Left ventricle myocardium superior (tissue), 1 donor: ENCODE data around the gene ISM1. TPM values are rescaled to one million over a fixed set of nuclear protein-coding genes. Genes with fewer than 3 reads are reported as not detected.
"Not testable (repeated sequence)": the region's sequence is repeated elsewhere in the genome, so short reads cannot be mapped to it uniquely, and the experiment has no call there.

Experiments used
- ATAC-seq: fragments of 200-7000 bp; cut with Tn5 transposase; one replicate; pipeline ENCODE4 v1.9.1; 2020; ENCODE audit warnings: mild to moderate bottlenecking, moderate library complexity
- DNase-seq: peaks from one replicate; pipeline ENCODE4 v3.0.0-alpha.2; 2020
- intact Hi-C: fragments of 100-400 bp; cut with micrococcal nuclease; formaldehyde crosslinking; loops from one replicate; pipeline ENCODE4 v1.11.0; 2022
- total RNA-seq: library from RNA; stranded (reverse); fragmentation: NEBNext Ultra II Directional; extraction: Animal tissue kit (Norgen Biotek cat#: 25700); gene quantifications from one replicate; pipeline ENCODE4 v1.2.1, GENCODE V29; 2021
- donor health status: DM: no; HTN: yes; CAD: no; lungs with severe emphysema.

ISM1 gene
- total RNA-seq, 1 donor from 2014 or later: 1.7 TPM

DNA sequence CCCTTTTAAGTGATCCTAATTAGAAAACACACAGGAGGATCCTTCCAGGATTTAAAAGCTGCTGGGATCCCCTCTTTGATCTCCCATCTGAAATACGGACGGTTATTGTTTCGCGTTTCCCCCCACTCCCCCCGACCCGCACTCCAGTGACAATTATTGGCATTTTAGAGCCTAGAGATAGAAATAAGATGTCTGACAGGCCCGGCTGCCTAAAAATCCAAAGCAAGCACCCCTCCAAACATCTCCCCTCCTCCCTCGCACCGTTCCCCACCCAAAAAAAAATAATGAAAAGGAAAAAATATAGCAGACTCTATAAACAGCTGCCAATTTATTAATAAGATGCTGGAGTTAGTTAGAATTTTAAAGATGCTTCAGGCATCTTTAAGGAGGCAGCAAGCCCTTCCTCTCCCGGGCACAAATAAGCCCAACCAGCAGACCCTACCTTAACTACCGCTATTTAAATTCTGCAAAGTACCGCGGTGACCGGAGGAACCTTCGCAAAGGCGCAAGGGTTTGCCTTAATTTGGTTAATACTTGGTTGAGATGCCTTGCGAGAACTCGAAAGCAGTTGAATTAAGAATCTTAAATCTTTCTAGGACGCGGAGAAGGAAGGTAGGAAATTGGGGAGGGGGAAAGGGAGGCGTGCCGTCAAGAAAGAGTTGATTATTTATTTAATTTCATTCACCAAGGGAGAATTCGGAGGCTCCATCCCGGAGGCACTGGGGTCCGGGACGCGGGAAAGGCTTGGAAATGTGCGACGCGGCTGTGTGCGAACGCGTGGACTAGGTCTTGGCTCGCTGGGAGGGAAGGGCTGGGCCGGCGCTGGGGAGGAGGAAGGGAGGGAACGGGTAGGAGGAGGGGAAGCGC is 1.5 kb upstream of the ISM1 start:
- intact Hi-C loops: loop anchor here (5.0 kb wide), 1 partner anchor 43 kb away; no protein-coding TSS in a partner anchor
- DNase-seq (no peak), ATAC-seq (no peak)

GRCh38 chr20:13220194-13220903 is 725 bp upstream of the ISM1 start:
- peak; percentile 72 for ATAC-seq
- DNase-seq: peak; percentile 49
- intact Hi-C loops: loop anchor here (5.0 kb wide), 1 partner anchor 42 kb away; no protein-coding TSS in a partner anchor

DNA sequence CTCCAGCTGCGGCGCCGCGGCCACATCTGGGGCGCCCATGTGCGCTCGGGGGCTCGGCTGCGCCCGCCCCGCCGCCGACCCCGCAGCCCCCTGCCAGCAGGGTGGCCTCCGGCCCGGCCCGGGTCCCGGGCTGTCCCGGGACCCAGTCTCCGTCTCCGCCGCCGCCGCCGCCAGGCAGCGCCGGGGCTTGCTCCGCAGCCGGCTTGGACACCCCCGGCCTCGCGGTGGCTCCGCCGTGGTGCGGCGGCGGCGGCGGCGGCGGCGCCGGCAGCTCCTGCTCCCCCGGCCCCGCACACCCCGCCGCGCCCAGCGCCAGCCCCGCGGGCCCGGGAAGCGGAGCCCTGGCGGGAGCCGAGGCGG is 219 bp downstream of the ISM1 start:
- intact Hi-C loops: loop anchor here (5.0 kb wide), 1 partner anchor 41 kb away; no protein-coding TSS in a partner anchor
- DNase-seq (no peak), ATAC-seq (no peak)

- intact Hi-C loops: loop anchor here (5.0 kb wide), 1 partner anchor 41 kb away; no protein-coding TSS in a partner anchor
These were observed 722 bp downstream of the ISM1 start for GRCh38 chr20:13221673-13222318.

DNA sequence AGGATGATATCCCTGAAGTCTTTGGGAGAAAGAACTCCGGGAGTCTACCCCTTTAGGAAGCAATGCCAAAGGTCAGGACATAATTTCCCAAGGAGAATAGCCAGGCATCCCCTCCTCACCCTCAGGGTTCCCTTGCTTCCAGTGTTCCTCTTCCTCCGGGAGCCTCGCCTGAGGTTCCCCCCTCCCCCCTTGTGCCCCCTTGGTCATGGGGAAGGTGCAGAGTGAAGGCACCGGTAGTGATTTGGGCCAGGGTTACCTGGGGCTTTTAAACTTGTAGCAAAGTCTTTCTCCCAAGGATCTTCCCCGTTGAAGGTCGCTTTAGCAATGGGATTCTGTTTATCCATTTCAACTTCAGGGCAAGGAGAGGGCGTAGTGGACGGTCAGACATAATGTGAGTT is 1.2 kb downstream of the ISM1 start:
- DNase-seq (no peak), ATAC-seq (no peak)
- intact Hi-C loops: loop anchor here (5.0 kb wide), 1 partner anchor 40 kb away; no protein-coding TSS in a partner anchor

More at GRCh38 chr20:13221673-13222318, 722 bp downstream of the ISM1 start:
- DNase-seq (peak; percentile 53), ATAC-seq (peak; percentile 80)

- DNase-seq (no peak), ATAC-seq (no peak)
- intact Hi-C loops: loop anchor here (5.0 kb wide), 1 partner anchor 38 kb away; no protein-coding TSS in a partner anchor
These were observed 2.9 kb downstream of the ISM1 start for GRCh38 chr20:13223736-13224520.

DNA sequence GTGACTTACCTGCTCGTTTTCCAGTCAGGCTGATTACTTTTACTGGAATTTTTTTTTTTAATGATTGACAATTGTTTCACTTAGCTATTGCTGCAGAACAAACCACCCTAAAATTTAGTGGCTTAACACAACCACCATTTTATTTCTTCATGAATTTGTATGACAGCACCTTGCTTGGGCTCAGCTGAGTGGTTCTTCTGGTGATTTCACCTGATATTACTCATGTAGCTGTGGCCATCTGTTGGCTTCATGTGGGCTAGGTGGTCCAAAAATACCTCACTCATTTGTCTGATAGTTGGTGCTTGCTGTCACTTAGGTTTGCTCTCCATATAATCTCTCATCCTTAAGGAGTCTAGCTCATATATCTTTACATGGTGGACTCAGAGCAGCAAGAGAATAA is 5.3 kb downstream of the ISM1 start:
- intact Hi-C loops: no loop called here
- ATAC-seq: no peak
- DNase-seq: no peak

- intact Hi-C loops: no loop called here
- no peak for DNase-seq
- ATAC-seq: no peak
These were observed 7.7 kb downstream of the ISM1 start for GRCh38 chr20:13228771-13229170.

- no peak for DNase-seq
- no peak for ATAC-seq
- intact Hi-C loops: no loop called here
These were observed 8.5 kb downstream of the ISM1 start for GRCh38 chr20:13229538-13229937.

- intact Hi-C loops: no loop called here
- no peak for DNase-seq
- peak; percentile 56 for ATAC-seq
These were observed 10.1 kb downstream of the ISM1 start for GRCh38 chr20:13231031-13231752.

GRCh38 chr20:13232999-13233398 is 11.9 kb downstream of the ISM1 start:
- ATAC-seq (no peak), DNase-seq (no peak)
- intact Hi-C loops: no loop called here

GRCh38 chr20:13234961-13235360 is 13.9 kb downstream of the ISM1 start:
- ATAC-seq: no peak

GRCh38 chr20:13236360-13236759 is 15.3 kb downstream of the ISM1 start:
- ATAC-seq, DNase-seq, intact Hi-C loops: not testable (repeated sequence)

More at GRCh38 chr20:13234961-13235360, 13.9 kb downstream of the ISM1 start:
- no peak for DNase-seq
- intact Hi-C loops: no loop called here

DNA sequence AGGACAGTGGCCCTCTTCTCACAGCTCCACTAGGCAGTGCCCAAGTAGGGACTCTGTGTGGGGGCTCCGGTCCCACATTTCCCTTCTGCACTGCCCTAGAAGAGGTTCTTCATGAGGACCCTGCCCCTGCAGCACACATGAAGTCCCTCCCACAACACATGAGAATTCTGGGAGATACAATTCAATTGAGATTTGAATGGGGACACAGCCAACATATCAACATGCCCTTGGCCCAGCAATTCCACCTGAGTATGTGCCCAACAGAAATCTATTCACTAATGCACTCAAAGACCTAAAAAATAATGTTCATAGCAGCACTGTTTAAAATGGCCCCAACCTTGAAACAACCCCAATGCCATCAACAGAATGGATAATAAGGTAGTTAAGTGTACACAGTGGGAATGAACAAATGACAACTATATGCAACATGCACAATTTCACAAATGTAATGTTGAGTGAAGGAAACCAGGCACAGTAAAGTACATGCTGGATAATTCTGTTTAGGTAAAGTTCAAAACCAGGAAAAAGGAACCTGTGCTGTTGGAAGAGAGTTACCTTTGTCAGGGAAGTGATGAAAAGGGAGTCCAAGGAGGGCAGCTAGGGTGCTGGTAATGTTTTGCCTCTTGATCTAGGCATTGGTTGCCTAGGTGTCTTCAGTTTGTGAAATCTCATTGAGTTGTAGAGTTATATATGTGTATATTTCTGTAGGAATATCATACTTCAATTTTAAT is 16.1 kb downstream of the ISM1 start:
- intact Hi-C loops: no loop called here
- no peak for ATAC-seq
- DNase-seq: no peak

- ATAC-seq: no peak
- intact Hi-C loops: no loop called here
- DNase-seq: no peak
These were observed 17.1 kb downstream of the ISM1 start for GRCh38 chr20:13238001-13238653.

DNA sequence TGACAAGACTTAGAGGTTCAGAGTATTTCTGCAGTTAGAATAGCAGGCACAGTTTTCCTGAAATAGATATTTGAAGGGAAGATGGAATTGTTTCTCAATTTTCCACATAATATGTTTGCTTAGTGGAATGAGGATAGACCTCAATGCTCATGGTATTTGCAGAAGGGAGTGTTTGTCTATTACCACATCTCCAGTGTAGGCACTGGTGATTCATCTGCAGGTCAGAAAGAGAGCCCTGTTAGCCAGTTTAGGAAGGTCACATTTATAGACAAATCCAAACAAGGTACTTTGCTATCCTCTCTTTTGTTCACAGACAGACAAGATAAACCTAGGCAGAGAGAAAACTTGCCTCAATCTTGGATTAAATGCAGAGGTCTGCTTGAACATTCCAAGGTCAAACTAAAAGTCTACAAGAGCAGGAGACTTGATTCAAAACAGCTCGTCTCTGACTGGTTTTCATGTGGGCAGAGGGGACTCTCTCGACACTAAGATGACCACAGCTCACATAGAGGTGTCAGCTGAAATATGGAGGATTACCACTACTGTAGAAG is 22.8 kb downstream of the ISM1 start:
- intact Hi-C loops: no loop called here
- ATAC-seq (no peak), DNase-seq (no peak)

DNA sequence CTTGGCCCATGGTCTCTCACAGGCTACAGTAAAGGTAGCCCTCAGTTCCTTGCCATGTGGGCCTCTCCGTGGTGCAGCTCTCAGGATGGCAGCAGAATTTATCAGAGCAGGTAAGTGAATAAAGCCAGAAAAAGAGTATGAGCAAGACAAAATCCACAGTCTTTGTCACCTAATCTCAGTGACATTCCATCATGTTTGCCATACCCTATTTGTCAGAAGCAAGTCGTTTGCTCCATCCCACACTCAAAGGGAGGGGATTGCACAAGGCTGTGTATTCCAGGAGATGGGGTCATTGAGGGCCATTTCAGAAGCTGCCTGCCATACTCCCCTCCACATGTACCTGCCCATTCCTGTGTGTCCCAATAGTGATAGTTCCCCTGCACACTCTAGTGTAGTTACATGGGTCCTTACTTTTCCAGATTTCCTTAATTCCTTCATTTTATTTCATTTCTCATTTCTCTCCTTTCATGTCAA is 24.2 kb downstream of the ISM1 start:
- intact Hi-C loops: no loop called here
- DNase-seq (no peak), ATAC-seq (no peak)
